ENCODE data around the gene PTH2.

Gene PTH2

GRCh38 chr19:49398001-49398615 lies 25.1 kb downstream of the PTH2 start:
- no peak for TF ChIP-seq CTCF (IDR thresholded peaks at IDR 0.05)

DNA sequence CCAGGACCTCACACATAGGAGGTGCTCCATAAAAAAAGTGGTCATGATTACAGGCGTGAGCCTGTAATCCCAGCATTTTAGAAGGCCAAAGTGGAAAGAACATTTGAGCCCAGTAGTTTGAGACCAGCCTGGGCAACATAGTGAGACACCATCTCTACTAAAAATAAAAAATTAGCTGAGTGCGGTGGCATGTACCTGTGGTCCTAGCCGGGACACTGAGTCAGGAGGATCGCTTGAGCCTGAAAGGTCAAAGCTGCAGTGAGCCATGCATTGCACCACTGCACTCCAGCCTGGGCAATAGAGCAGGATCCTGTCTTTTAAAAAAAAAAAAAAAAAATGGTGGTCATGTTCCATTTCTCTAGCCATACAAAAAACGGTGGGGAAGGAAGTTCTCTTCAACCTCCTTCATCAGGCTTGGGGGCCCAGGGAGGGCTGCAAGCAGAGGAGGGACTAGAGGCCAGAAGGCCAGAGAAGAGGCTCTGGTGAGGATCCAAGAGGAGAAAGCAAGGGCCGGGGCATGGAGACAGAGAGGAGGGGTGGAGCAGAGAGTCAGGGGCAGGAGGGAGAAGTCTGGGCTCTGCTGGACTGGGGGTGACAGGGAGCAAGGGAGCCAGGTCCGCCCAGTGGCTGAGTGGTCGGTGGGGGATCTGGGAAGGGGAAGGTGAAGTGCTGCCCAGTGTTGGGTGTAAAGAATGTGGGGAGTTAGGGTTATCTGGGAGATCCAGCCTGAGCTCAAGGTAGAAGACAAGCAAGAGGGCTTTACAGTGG lies 26.3 kb downstream of the PTH2 start:
- no peak for TF ChIP-seq CTCF (IDR thresholded peaks at IDR 0.05)

GRCh38 chr19:49395581-49396407 lies 27.4 kb downstream of the PTH2 start:
- TF ChIP-seq CTCF (IDR thresholded peaks at IDR 0.05), result no peak

- TF ChIP-seq CTCF (IDR thresholded peaks at IDR 0.05), result no peak
Measured at GRCh38 chr19:49393881-49394280, 29.4 kb downstream of the PTH2 start.

- TF ChIP-seq CTCF (IDR thresholded peaks at IDR 0.05), result peak; percentile 90
Measured at GRCh38 chr19:49391581-49392399, 31.5 kb downstream of the PTH2 start.

GRCh38 chr19:49390929-49391359 lies 32.3 kb downstream of the PTH2 start:
- no peak for TF ChIP-seq CTCF (IDR thresholded peaks at IDR 0.05)
